HepG2 (cell line): ENCODE measurements around the gene IPP. TPM values are rescaled to one million over a fixed set of nuclear protein-coding genes. Genes with fewer than 3 reads are reported as not detected.
A peak's percentile ranks its signal among the peaks of the same experiment; 100 is the strongest.

ENCODE experiments used
- ATF7-NPFF ChIP-seq: sonication (generic); formaldehyde crosslinking; IDR thresholded peaks from 2 replicates; pipeline ENCODE4 v1.8.1; 2023; ENCODE audit warnings: mild to moderate bottlenecking, low read depth, missing genetic modification reagents, moderate library complexity
- CEBPB ChIP-seq: IDR thresholded peaks from 2 replicates; pipeline ENCODE4 v1.6.1; 2011; ENCODE audit warnings: low read depth, low read length, improper control_type of control experiment, borderline replicate concordance
- DNMT1 ChIP-seq: sonication (generic); formaldehyde crosslinking; IDR thresholded peaks from 2 replicates; pipeline ENCODE4 v1.5.1; 2020; ENCODE audit warnings: mild to moderate bottlenecking, missing genetic modification reagents
- DR1 ChIP-seq: sonication (generic); formaldehyde crosslinking; IDR thresholded peaks from 2 replicates; pipeline ENCODE4 v1.8.0; 2021; ENCODE audit warnings: mild to moderate bottlenecking, missing genetic modification reagents, inconsistent platforms
- PHF21A ChIP-seq: sonication (generic); formaldehyde crosslinking; IDR thresholded peaks from 2 replicates; pipeline ENCODE4 v1.5.0; 2020; ENCODE audit warnings: mild to moderate bottlenecking, missing genetic modification reagents
- SETDB1 ChIP-seq: sonication (generic); formaldehyde crosslinking; IDR thresholded peaks from 2 replicates; pipeline ENCODE4 v1.5.1; 2020; ENCODE audit warnings: missing genetic modification reagents, mild to moderate bottlenecking, borderline replicate concordance
- SSRP1 ChIP-seq: IDR thresholded peaks from 2 replicates; pipeline ENCODE4 v1.6.1; 2016; ENCODE audit warnings: control low read depth
- ZBTB7B ChIP-seq: sonication (generic); formaldehyde crosslinking; IDR thresholded peaks from 2 replicates; pipeline ENCODE4 v1.4.0; 2020; ENCODE audit warnings: missing genetic modification reagents
- ZNF337 ChIP-seq: sonication (generic); formaldehyde crosslinking; IDR thresholded peaks from 2 replicates; pipeline ENCODE4 v1.5.1; 2020; ENCODE audit warnings: missing genetic modification reagents, low read depth, mild to moderate bottlenecking, borderline replicate concordance
- ZNF451 ChIP-seq: sonication (generic); formaldehyde crosslinking; IDR thresholded peaks from 2 replicates; pipeline ENCODE4 v1.5.0; 2020; ENCODE audit warnings: mild to moderate bottlenecking, missing genetic modification reagents
- polyA plus RNA-seq, 8 experiments: library from polyadenylated mRNA; depleted of rRNA in 3 of 8; stranded (reverse) in 7 of 8; unstranded in 1 of 8; fragments of >200 nt; fragmentation: Illumina TruSeq in 4 of 8; extraction: Trizol in 4 of 8; gene quantifications; 2 replicates each; pipeline versions ENCODE4 v1.2.1 to v1.2.3, GENCODE V29; 2011 to 2016; ENCODE audit warnings: low read depth in 4 of 8, missing spikeins in 1 of 8, mixed read lengths in 1 of 8; ENCODE audit not compliant: insufficient read depth in 1 of 8
- total RNA-seq, 5 experiments: library from RNA; depleted of rRNA; stranded (reverse); fragments of >200 nt; fragmentation: Illumina TruSeq; extraction: Trizol; gene quantifications; 2 replicates each; pipeline ENCODE4 v1.2.3, GENCODE V29; 2016; ENCODE audit warnings: low read depth in 1 of 5
- TF ChIP-seq, protein P1 (sequence below): sonication (generic); formaldehyde crosslinking; IDR thresholded peaks from 2 replicates; pipeline ENCODE4 v1.4.0; 2020; ENCODE audit warnings: mild to moderate bottlenecking, missing genetic modification reagents
- TF ChIP-seq, protein P2 (sequence below): sonication (generic); formaldehyde crosslinking; IDR thresholded peaks from 2 replicates; pipeline ENCODE4 v1.4.0; 2020; ENCODE audit warnings: missing genetic modification reagents, mild to moderate bottlenecking, borderline replicate concordance
- TF ChIP-seq, protein P3 (sequence below): sonication (generic); formaldehyde crosslinking; IDR thresholded peaks from 2 replicates; pipeline ENCODE4 v1.5.0; 2020; ENCODE audit warnings: missing genetic modification reagents
- TF ChIP-seq, protein P4 (sequence below): IDR thresholded peaks from 2 replicates; pipeline ENCODE4 v1.6.1; 2016; ENCODE audit warnings: mild to moderate bottlenecking
- TF ChIP-seq, protein P5 (sequence below): sonication (generic); formaldehyde crosslinking; IDR thresholded peaks from 2 replicates; pipeline ENCODE4 v1.4.0; 2020; ENCODE audit warnings: mild to moderate bottlenecking, missing genetic modification reagents
- TF ChIP-seq, protein P6 (sequence below): sonication (generic); formaldehyde crosslinking; IDR thresholded peaks from 2 replicates; pipeline ENCODE4 v1.8.0; 2022; ENCODE audit warnings: missing genetic modification reagents, mild to moderate bottlenecking, borderline replicate concordance

IPP gene
- total and polyA plus RNA-seq, 2 of the 13 experiments (the other 11 are each of a cell fraction or from before 2014, with no cell fraction given) = 3.0 to 9.7 TPM

DNA sequence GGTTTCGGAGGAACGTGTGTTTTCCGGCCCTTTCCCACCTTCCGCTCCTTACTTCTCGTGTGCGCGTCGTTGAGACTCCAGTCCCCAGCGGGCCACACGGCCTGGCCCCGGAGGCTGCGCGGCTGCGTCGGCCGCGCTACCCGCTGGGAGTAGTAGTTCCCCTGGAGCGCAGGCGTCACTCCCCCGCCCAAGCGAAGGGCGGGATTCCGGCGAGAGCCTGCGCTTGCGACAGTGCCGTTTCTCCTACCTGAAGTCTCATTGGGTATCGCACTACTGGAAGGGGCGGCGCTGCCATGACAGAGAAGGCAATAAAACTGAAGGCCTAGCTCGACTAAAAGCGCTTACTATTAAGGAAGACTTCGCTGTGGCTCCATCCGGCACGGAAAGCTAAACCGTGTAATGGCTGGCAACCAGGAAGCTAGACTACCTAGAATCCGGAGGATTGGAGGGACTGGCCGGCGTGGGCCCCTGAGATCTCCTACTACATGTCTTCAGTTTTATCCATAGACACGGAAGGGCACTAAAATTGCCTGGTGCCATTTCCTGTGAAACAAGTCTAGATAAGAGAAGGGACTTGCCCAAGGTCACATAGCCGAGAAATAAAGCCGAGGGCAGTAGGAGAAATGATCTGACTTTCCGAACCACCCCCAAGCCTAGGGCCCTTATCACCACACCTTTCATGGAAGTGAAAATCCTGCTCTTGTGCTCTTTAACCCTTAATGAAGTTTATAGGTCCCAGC, 63.3 kb downstream of the IPP start (continued):
- TF ChIP-seq, protein P1, sequence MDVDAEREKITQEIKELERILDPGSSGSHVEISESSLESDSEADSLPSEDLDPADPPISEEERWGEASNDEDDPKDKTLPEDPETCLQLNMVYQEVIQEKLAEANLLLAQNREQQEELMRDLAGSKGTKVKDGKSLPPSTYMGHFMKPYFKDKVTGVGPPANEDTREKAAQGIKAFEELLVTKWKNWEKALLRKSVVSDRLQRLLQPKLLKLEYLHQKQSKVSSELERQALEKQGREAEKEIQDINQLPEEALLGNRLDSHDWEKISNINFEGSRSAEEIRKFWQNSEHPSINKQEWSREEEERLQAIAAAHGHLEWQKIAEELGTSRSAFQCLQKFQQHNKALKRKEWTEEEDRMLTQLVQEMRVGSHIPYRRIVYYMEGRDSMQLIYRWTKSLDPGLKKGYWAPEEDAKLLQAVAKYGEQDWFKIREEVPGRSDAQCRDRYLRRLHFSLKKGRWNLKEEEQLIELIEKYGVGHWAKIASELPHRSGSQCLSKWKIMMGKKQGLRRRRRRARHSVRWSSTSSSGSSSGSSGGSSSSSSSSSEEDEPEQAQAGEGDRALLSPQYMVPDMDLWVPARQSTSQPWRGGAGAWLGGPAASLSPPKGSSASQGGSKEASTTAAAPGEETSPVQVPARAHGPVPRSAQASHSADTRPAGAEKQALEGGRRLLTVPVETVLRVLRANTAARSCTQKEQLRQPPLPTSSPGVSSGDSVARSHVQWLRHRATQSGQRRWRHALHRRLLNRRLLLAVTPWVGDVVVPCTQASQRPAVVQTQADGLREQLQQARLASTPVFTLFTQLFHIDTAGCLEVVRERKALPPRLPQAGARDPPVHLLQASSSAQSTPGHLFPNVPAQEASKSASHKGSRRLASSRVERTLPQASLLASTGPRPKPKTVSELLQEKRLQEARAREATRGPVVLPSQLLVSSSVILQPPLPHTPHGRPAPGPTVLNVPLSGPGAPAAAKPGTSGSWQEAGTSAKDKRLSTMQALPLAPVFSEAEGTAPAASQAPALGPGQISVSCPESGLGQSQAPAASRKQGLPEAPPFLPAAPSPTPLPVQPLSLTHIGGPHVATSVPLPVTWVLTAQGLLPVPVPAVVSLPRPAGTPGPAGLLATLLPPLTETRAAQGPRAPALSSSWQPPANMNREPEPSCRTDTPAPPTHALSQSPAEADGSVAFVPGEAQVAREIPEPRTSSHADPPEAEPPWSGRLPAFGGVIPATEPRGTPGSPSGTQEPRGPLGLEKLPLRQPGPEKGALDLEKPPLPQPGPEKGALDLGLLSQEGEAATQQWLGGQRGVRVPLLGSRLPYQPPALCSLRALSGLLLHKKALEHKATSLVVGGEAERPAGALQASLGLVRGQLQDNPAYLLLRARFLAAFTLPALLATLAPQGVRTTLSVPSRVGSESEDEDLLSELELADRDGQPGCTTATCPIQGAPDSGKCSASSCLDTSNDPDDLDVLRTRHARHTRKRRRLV (CRISPR knock-in tag) = peak; percentile 54; the same call in 1 of the 2 replicates
- TF ChIP-seq, protein P2, sequence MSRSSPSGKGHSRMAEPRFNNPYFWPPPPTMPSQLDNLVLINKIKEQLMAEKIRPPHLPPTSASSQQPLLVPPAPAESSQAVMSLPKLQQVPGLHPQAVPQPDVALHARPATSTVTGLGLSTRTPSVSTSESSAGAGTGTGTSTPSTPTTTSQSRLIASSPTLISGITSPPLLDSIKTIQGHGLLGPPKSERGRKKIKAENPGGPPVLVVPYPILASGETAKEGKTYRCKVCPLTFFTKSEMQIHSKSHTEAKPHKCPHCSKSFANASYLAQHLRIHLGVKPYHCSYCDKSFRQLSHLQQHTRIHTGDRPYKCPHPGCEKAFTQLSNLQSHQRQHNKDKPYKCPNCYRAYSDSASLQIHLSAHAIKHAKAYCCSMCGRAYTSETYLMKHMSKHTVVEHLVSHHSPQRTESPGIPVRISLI (CRISPR knock-in tag) = no peak
- TF ChIP-seq ZNF337 (CRISPR knock-in tag) (no peak), ZNF451 (CRISPR knock-in tag) (no peak), CEBPB (peak; percentile 91), SSRP1 (no peak), DR1 (CRISPR knock-in tag) (peak; percentile 98), SETDB1 (CRISPR knock-in tag) (no peak), PHF21A (CRISPR knock-in tag) (peak; percentile 69; the same call in 1 of the 2 replicates), ZBTB7B (CRISPR knock-in tag) (no peak; the same call in 1 of the 2 replicates), DNMT1 (CRISPR knock-in tag) (peak; percentile 76; the same call in 1 of the 2 replicates), ATF7-NPFF (CRISPR knock-in tag) (peak; percentile 13)
- TF ChIP-seq, protein P3, sequence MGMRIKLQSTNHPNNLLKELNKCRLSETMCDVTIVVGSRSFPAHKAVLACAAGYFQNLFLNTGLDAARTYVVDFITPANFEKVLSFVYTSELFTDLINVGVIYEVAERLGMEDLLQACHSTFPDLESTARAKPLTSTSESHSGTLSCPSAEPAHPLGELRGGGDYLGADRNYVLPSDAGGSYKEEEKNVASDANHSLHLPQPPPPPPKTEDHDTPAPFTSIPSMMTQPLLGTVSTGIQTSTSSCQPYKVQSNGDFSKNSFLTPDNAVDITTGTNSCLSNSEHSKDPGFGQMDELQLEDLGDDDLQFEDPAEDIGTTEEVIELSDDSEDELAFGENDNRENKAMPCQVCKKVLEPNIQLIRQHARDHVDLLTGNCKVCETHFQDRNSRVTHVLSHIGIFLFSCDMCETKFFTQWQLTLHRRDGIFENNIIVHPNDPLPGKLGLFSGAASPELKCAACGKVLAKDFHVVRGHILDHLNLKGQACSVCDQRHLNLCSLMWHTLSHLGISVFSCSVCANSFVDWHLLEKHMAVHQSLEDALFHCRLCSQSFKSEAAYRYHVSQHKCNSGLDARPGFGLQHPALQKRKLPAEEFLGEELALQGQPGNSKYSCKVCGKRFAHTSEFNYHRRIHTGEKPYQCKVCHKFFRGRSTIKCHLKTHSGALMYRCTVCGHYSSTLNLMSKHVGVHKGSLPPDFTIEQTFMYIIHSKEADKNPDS (CRISPR knock-in tag) = no peak
- TF ChIP-seq, protein P4, sequence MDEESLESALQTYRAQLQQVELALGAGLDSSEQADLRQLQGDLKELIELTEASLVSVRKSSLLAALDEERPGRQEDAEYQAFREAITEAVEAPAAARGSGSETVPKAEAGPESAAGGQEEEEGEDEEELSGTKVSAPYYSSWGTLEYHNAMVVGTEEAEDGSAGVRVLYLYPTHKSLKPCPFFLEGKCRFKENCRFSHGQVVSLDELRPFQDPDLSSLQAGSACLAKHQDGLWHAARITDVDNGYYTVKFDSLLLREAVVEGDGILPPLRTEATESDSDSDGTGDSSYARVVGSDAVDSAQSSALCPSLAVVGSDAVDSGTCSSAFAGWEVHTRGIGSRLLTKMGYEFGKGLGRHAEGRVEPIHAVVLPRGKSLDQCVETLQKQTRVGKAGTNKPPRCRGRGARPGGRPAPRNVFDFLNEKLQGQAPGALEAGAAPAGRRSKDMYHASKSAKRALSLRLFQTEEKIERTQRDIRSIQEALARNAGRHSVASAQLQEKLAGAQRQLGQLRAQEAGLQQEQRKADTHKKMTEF (CRISPR knock-in tag) = peak; percentile 61; the same call in 1 of the 2 replicates
- TF ChIP-seq, protein P5, sequence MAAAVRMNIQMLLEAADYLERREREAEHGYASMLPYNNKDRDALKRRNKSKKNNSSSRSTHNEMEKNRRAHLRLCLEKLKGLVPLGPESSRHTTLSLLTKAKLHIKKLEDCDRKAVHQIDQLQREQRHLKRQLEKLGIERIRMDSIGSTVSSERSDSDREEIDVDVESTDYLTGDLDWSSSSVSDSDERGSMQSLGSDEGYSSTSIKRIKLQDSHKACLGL = 0 out of 2 replicates have a peak, but pooled peaks have one; percentile 29
- TF ChIP-seq, protein P6, sequence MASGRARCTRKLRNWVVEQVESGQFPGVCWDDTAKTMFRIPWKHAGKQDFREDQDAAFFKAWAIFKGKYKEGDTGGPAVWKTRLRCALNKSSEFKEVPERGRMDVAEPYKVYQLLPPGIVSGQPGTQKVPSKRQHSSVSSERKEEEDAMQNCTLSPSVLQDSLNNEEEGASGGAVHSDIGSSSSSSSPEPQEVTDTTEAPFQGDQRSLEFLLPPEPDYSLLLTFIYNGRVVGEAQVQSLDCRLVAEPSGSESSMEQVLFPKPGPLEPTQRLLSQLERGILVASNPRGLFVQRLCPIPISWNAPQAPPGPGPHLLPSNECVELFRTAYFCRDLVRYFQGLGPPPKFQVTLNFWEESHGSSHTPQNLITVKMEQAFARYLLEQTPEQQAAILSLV = 0 out of 2 replicates have a peak, but pooled peaks have one; percentile 66
